ENCODE data around the gene NAPEPLD.

DNA sequence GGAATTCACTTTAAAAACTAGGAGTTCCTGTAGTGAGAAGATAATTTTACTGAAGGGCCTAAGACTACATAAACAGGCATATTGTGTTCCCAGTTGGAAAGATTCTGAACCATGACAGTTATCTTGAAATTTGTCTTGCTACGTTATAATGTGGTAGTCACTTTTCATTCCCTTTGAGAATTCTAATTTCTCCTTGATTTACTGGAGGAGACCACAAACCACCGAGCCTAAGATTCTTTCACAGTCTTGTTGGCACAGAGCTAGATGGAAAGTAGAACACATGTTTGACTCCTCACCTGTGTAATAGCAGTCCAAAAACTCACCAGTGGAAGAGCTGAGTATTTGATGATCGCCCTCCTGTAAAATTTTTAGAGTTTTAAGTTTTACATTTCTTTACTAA is 69.1 kb downstream of the NAPEPLD start:
- TF ChIP-seq POLR2A (IDR thresholded peaks at IDR 0.05; ENCODE audit: low read depth) (no peak), POLR2AphosphoS5 (IDR thresholded peaks at IDR 0.05) (no peak), EP300 (IDR thresholded peaks at IDR 0.05) (no peak)
- TF ChIP-seq, protein P1, sequence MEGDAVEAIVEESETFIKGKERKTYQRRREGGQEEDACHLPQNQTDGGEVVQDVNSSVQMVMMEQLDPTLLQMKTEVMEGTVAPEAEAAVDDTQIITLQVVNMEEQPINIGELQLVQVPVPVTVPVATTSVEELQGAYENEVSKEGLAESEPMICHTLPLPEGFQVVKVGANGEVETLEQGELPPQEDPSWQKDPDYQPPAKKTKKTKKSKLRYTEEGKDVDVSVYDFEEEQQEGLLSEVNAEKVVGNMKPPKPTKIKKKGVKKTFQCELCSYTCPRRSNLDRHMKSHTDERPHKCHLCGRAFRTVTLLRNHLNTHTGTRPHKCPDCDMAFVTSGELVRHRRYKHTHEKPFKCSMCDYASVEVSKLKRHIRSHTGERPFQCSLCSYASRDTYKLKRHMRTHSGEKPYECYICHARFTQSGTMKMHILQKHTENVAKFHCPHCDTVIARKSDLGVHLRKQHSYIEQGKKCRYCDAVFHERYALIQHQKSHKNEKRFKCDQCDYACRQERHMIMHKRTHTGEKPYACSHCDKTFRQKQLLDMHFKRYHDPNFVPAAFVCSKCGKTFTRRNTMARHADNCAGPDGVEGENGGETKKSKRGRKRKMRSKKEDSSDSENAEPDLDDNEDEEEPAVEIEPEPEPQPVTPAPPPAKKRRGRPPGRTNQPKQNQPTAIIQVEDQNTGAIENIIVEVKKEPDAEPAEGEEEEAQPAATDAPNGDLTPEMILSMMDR (IDR thresholded peaks at IDR 0.05), result no peak

Measured in esophagus muscularis mucosa (tissue), 4 donors.